K562 (cell line): ENCODE results near the gene NPEPPS. TPM values are rescaled to one million over a fixed set of nuclear protein-coding genes. Genes with fewer than 3 reads are reported as not detected.

ENCODE experiments used
- CREB3 ChIP-seq: fragments of 450-650 bp; conservative IDR thresholded peaks from 2 replicates; pipeline ENCODE4 v1.6.1; 2016; ENCODE audit warnings: missing genetic modification characterization, low read depth, mild to moderate bottlenecking, missing compliant biosample characterization, moderate library complexity
- ERF ChIP-seq: fragments of 450-650 bp; formaldehyde crosslinking; IDR thresholded peaks from 2 replicates; pipeline ENCODE4 v1.4.0; 2020; ENCODE audit warnings: mild to moderate bottlenecking, mixed read lengths
- KAT7 ChIP-seq: sonication (generic); formaldehyde crosslinking; IDR thresholded peaks from 2 replicates; pipeline ENCODE4 v1.8.0; 2022; ENCODE audit warnings: missing genetic modification reagents, mild to moderate bottlenecking, borderline replicate concordance
- NR2F6 ChIP-seq: fragments of 450-650 bp; formaldehyde crosslinking; IDR thresholded peaks from 2 replicates; pipeline ENCODE4 v1.4.0; 2020; ENCODE audit warnings: mild to moderate bottlenecking
- TAF1 ChIP-seq: IDR thresholded peaks from 2 replicates; pipeline ENCODE4 v1.6.1; 2011; ENCODE audit warnings: mild to moderate bottlenecking, low read length, moderate library complexity; ENCODE audit not compliant: insufficient read depth, control insufficient read depth, severe bottlenecking; ENCODE audit errors: extremely low read depth
- TCF7L2 ChIP-seq: fragments of 150-350 bp; IDR thresholded peaks from 2 replicates; pipeline ENCODE4 v1.6.1; 2016; ENCODE audit warnings: low read depth, mild to moderate bottlenecking, low read length, moderate library complexity
- WHSC1 ChIP-seq: IDR thresholded peaks from one replicate; pipeline ENCODE4 v1.6.1; 2012; ENCODE audit warnings: low read length, control low read depth, inconsistent platforms
- ZBTB2 ChIP-seq: fragments of 450-650 bp; IDR thresholded peaks from 2 replicates; pipeline ENCODE4 v1.6.1; 2016; ENCODE audit warnings: antibody characterized with exemption
- ZNF133 ChIP-seq: fragments of 250-450 bp; sonication (Bioruptor Pico); IDR thresholded peaks from 2 replicates; pipeline ENCODE4 v1.4.0; 2020; ENCODE audit warnings: mild to moderate bottlenecking
- ZNF445 ChIP-seq: fragments of 250-450 bp; sonication (Bioruptor Pico); IDR thresholded peaks from 2 replicates; pipeline ENCODE4 v1.4.0; 2020; ENCODE audit warnings: low read depth, mild to moderate bottlenecking, moderate library complexity
- ZNF696 ChIP-seq: fragments of 250-450 bp; sonication (Bioruptor Pico); conservative IDR thresholded peaks from 2 replicates; pipeline ENCODE4 v1.4.0; 2020; ENCODE audit warnings: mild to moderate bottlenecking, moderate library complexity
- polyA plus RNA-seq, 8 experiments: library from polyadenylated mRNA; depleted of rRNA in 4 of 8; stranded (reverse) in 5 of 8; unstranded in 3 of 8; fragments of >200 nt; fragmentation: Nextera tagmentation in 2 of 8; fragmentation: Illumina TruSeq in 1 of 8; extraction: Ambion mirVana in 2 of 8; extraction: Trizol in 1 of 8; gene quantifications; 2 replicates each; pipeline versions ENCODE4 v1.2.1 to v1.2.3, GENCODE V29; 2011 to 2014; ENCODE audit warnings: inconsistent platforms in 1 of 8, missing spikeins in 1 of 8
- total RNA-seq, 7 experiments: library from RNA; depleted of rRNA in 6 of 7; stranded (reverse); fragments of >200 nt in 6 of 7; fragmentation: Illumina TruSeq in 2 of 7; extraction: Trizol in 2 of 7; gene quantifications; 2 replicates each; pipeline versions ENCODE4 v1.2.1 to v1.2.3, GENCODE V29; 2011 to 2021; ENCODE audit warnings: low replicate concordance in 1 of 7
- TF ChIP-seq, protein P1 (sequence below): sonication (generic); formaldehyde crosslinking; IDR thresholded peaks from 2 replicates; pipeline ENCODE4 v1.8.0; 2022; ENCODE audit warnings: mild to moderate bottlenecking, missing genetic modification reagents, borderline replicate concordance
- TF ChIP-seq, protein P2 (sequence below): fragments of 450-650 bp; conservative IDR thresholded peaks from 2 replicates; pipeline ENCODE4 v1.6.1; 2016; ENCODE audit warnings: missing genetic modification characterization, low read depth, mild to moderate bottlenecking, control low read depth, missing compliant biosample characterization
- TF ChIP-seq, protein P3 (sequence below): sonication (generic); formaldehyde crosslinking; IDR thresholded peaks from 2 replicates; pipeline ENCODE4 v1.8.1; 2023; ENCODE audit warnings: missing genetic modification reagents, mild to moderate bottlenecking, borderline replicate concordance

NPEPPS gene
- total and polyA plus RNA-seq, 9 of the 15 experiments (the other 6 are each of a cell fraction or from before 2014, with no cell fraction given): 21.4 to 108 (median 46.0) TPM

- TF ChIP-seq, protein P1, sequence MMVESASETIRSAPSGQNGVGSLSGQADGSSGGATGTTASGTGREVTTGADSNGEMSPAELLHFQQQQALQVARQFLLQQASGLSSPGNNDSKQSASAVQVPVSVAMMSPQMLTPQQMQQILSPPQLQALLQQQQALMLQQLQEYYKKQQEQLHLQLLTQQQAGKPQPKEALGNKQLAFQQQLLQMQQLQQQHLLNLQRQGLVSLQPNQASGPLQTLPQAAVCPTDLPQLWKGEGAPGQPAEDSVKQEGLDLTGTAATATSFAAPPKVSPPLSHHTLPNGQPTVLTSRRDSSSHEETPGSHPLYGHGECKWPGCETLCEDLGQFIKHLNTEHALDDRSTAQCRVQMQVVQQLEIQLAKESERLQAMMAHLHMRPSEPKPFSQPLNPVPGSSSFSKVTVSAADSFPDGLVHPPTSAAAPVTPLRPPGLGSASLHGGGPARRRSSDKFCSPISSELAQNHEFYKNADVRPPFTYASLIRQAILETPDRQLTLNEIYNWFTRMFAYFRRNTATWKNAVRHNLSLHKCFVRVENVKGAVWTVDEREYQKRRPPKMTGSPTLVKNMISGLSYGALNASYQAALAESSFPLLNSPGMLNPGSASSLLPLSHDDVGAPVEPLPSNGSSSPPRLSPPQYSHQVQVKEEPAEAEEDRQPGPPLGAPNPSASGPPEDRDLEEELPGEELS: no peak
- TF ChIP-seq ZNF445 (CRISPR knock-in tag) (no peak), ERF (CRISPR knock-in tag) (no peak), NR2F6 (no peak), TCF7L2 (no peak), CREB3 (tag) (no peak), KAT7 (0 out of 2 replicates have a peak, but pooled peaks have one; percentile 37), ZNF696 (CRISPR knock-in tag) (no peak), ZBTB2 (0 out of 2 replicates have a peak, but pooled peaks have one; percentile 23), ZNF133 (CRISPR knock-in tag) (no peak), TAF1 (peak; percentile 46), WHSC1 (no peak)
- TF ChIP-seq, protein P2, sequence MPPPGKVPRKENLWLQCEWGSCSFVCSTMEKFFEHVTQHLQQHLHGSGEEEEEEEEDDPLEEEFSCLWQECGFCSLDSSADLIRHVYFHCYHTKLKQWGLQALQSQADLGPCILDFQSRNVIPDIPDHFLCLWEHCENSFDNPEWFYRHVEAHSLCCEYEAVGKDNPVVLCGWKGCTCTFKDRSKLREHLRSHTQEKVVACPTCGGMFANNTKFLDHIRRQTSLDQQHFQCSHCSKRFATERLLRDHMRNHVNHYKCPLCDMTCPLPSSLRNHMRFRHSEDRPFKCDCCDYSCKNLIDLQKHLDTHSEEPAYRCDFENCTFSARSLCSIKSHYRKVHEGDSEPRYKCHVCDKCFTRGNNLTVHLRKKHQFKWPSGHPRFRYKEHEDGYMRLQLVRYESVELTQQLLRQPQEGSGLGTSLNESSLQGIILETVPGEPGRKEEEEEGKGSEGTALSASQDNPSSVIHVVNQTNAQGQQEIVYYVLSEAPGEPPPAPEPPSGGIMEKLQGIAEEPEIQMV: no peak
- TF ChIP-seq, protein P3, sequence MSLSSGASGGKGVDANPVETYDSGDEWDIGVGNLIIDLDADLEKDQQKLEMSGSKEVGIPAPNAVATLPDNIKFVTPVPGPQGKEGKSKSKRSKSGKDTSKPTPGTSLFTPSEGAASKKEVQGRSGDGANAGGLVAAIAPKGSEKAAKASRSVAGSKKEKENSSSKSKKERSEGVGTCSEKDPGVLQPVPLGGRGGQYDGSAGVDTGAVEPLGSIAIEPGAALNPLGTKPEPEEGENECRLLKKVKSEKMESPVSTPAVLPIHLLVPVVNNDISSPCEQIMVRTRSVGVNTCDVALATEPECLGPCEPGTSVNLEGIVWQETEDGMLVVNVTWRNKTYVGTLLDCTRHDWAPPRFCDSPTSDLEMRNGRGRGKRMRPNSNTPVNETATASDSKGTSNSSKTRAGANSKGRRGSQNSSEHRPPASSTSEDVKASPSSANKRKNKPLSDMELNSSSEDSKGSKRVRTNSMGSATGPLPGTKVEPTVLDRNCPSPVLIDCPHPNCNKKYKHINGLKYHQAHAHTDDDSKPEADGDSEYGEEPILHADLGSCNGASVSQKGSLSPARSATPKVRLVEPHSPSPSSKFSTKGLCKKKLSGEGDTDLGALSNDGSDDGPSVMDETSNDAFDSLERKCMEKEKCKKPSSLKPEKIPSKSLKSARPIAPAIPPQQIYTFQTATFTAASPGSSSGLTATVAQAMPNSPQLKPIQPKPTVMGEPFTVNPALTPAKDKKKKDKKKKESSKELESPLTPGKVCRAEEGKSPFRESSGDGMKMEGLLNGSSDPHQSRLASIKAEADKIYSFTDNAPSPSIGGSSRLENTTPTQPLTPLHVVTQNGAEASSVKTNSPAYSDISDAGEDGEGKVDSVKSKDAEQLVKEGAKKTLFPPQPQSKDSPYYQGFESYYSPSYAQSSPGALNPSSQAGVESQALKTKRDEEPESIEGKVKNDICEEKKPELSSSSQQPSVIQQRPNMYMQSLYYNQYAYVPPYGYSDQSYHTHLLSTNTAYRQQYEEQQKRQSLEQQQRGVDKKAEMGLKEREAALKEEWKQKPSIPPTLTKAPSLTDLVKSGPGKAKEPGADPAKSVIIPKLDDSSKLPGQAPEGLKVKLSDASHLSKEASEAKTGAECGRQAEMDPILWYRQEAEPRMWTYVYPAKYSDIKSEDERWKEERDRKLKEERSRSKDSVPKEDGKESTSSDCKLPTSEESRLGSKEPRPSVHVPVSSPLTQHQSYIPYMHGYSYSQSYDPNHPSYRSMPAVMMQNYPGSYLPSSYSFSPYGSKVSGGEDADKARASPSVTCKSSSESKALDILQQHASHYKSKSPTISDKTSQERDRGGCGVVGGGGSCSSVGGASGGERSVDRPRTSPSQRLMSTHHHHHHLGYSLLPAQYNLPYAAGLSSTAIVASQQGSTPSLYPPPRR (CRISPR knock-in tag): no peak
Observed at GRCh38 chr17:47650525-47651522, 119.9 kb downstream of the NPEPPS start (continued).
